H9 (cell line): ENCODE data around the gene PLEKHF1. TPM values are rescaled to one million over a fixed set of nuclear protein-coding genes. Genes with fewer than 3 reads are reported as not detected.
"Not testable (repeated sequence)": the region's sequence is repeated elsewhere in the genome, so short reads cannot be mapped to it uniquely, and the experiment has no call there.

Source experiments
- DNase-seq: peaks from one replicate; pipeline ENCODE4 v3.0.0-alpha.2; 2017
- H2AFZ ChIP-seq: one replicate; pipeline ENCODE4 v1.6.1; 2013; ENCODE audit warnings: mild to moderate bottlenecking, low read length, control low read depth, moderate library complexity
- H2AK5ac ChIP-seq: 2 replicates; pipeline ENCODE4 v1.6.1; 2013; ENCODE audit warnings: low read length, control low read depth, mixed read lengths; ENCODE audit not compliant: insufficient read length
- H2BK120ac ChIP-seq: one replicate; pipeline ENCODE4 v1.6.1; 2013; ENCODE audit warnings: low read depth, mild to moderate bottlenecking, low read length, control low read depth, inconsistent platforms; ENCODE audit not compliant: poor library complexity, severe bottlenecking
- H2BK12ac ChIP-seq: 2 replicates; pipeline ENCODE4 v1.6.1; 2013; ENCODE audit warnings: low read length, control low read depth, mixed read lengths, low read depth; ENCODE audit not compliant: insufficient read length
- H2BK15ac ChIP-seq: 2 replicates; pipeline ENCODE4 v1.6.1; 2013; ENCODE audit warnings: low read depth, low read length, control low read depth
- H2BK20ac ChIP-seq: one replicate; pipeline ENCODE4 v1.6.1; 2013; ENCODE audit warnings: low read depth, mild to moderate bottlenecking, low read length, control low read depth, inconsistent platforms; ENCODE audit not compliant: poor library complexity, severe bottlenecking
- H2BK5ac ChIP-seq: 2 replicates; pipeline ENCODE4 v1.6.1; 2013; ENCODE audit warnings: low read length, control low read depth, mixed read lengths; ENCODE audit not compliant: insufficient read length
- H3K14ac ChIP-seq: 2 replicates; pipeline ENCODE4 v1.6.1; 2013; ENCODE audit warnings: low read length, control low read depth; ENCODE audit not compliant: insufficient read depth
- H3K18ac ChIP-seq: 2 replicates; pipeline ENCODE4 v1.6.1; 2013; ENCODE audit warnings: low read depth, mild to moderate bottlenecking, mixed read lengths, low read length, control low read depth; ENCODE audit not compliant: insufficient read length
- H3K23ac ChIP-seq: 2 replicates; pipeline ENCODE4 v1.6.1; 2013; ENCODE audit warnings: low read length, control low read depth, mixed read lengths, low read depth; ENCODE audit not compliant: insufficient read length
- H3K23me2 ChIP-seq: 2 replicates; pipeline ENCODE4 v1.6.1; 2013; ENCODE audit warnings: low read depth, mild to moderate bottlenecking, mixed read lengths, low read length, control low read depth; ENCODE audit not compliant: insufficient read length, poor library complexity, severe bottlenecking
- H3K27ac ChIP-seq: 2 replicates; pipeline ENCODE4 v1.5.1; 2013; ENCODE audit warnings: low read length, control low read depth, mixed read lengths, low read depth; ENCODE audit not compliant: insufficient read length
- H3K27me3 ChIP-seq: 2 replicates; pipeline ENCODE4 v1.6.1; 2013; ENCODE audit warnings: low read length, control low read depth, inconsistent platforms; ENCODE audit not compliant: insufficient read depth
- H3K4ac ChIP-seq: 2 replicates; pipeline ENCODE4 v1.6.1; 2013; ENCODE audit warnings: low read depth, mild to moderate bottlenecking, control low read depth, inconsistent platforms, low read length, moderate library complexity
- H3K4me1 ChIP-seq: 2 replicates; pipeline ENCODE4 v1.6.1; 2013; ENCODE audit warnings: low read length, control low read depth, inconsistent platforms; ENCODE audit not compliant: insufficient read depth
- H3K4me2 ChIP-seq: 2 replicates; pipeline ENCODE4 v1.6.1; 2013; ENCODE audit warnings: low read length, control low read depth, mixed read lengths; ENCODE audit not compliant: insufficient read length, insufficient read depth
- H3K56ac ChIP-seq: 2 replicates; pipeline ENCODE4 v1.6.1; 2013; ENCODE audit warnings: low read depth, mild to moderate bottlenecking, mixed read lengths, low read length, control low read depth; ENCODE audit not compliant: insufficient read length
- H3K79me1 ChIP-seq: 2 replicates; pipeline ENCODE4 v1.6.1; 2013; ENCODE audit warnings: low read depth, mild to moderate bottlenecking, moderate library complexity, low read length, control low read depth, inconsistent platforms; ENCODE audit not compliant: insufficient read depth, poor library complexity, severe bottlenecking
- H3K79me2 ChIP-seq: 2 replicates; pipeline ENCODE4 v1.6.1; 2013; ENCODE audit warnings: low read length, control low read depth, inconsistent platforms; ENCODE audit not compliant: insufficient read depth
- H3K9ac ChIP-seq: 2 replicates; pipeline ENCODE4 v1.6.1; 2013; ENCODE audit warnings: low read length, control low read depth, mixed read lengths; ENCODE audit not compliant: insufficient read length; ENCODE audit errors: extremely low read depth
- H3K9me3 ChIP-seq: one replicate; pipeline ENCODE4 v1.6.1; 2013; ENCODE audit warnings: low read depth, low read length, inconsistent platforms; ENCODE audit not compliant: control insufficient read depth
- H3T11ph ChIP-seq: one replicate; pipeline ENCODE4 v1.6.1; 2013; ENCODE audit warnings: mild to moderate bottlenecking, low read length, control low read depth, inconsistent platforms
- H4K20me1 ChIP-seq: one replicate; pipeline ENCODE4 v1.6.1; 2013; ENCODE audit not compliant: control insufficient read depth, insufficient read length, insufficient read depth
- H4K5ac ChIP-seq: 2 replicates; pipeline ENCODE4 v1.6.1; 2013; ENCODE audit warnings: low read depth, mild to moderate bottlenecking, mixed read lengths, low read length, control low read depth; ENCODE audit not compliant: insufficient read length
- H4K8ac ChIP-seq: replicated peaks from 2 replicates; pipeline ENCODE4 v1.6.1; 2013; ENCODE audit warnings: low read length, control low read depth, mixed read lengths, low read depth; ENCODE audit not compliant: insufficient read length
- H4K91ac ChIP-seq: 2 replicates; pipeline ENCODE4 v1.6.1; 2013; ENCODE audit warnings: low read depth, mild to moderate bottlenecking, moderate library complexity, mixed read lengths, low read length, control low read depth; ENCODE audit not compliant: insufficient read length
- H3K27ac Mint-ChIP-seq, 3 experiments: 2 replicates in 2 of 3; 3 replicates in 1 of 3; pipeline ENCODE4 v1.8.0; 2020 to 2021; ENCODE audit warnings: mixed read lengths in 3 of 3, mild to moderate bottlenecking in 1 of 3, moderate library complexity in 1 of 3
- H3K27me3 Mint-ChIP-seq: 2 replicates; pipeline ENCODE4 v1.8.0; 2021; ENCODE audit warnings: low read depth, mild to moderate bottlenecking, moderate library complexity, mixed read lengths
- H3K36me3 Mint-ChIP-seq, 3 experiments: 2 replicates in 2 of 3; 3 replicates in 1 of 3; pipeline ENCODE4 v1.8.0; 2020 to 2021; ENCODE audit warnings: low read depth in 3 of 3, mixed read lengths in 3 of 3; ENCODE audit not compliant: insufficient read depth in 1 of 3
- H3K4me1 Mint-ChIP-seq, 2 experiments: 2 replicates each; pipeline ENCODE4 v1.8.0; 2020; ENCODE audit warnings: mixed read lengths in 2 of 2
- H3K4me3 Mint-ChIP-seq, 2 experiments: 2 replicates in 1 of 2; 3 replicates in 1 of 2; pipeline ENCODE4 v1.8.0; 2020 to 2021; ENCODE audit warnings: mild to moderate bottlenecking in 2 of 2, mixed read lengths in 2 of 2, moderate library complexity in 1 of 2
- H3K9me3 Mint-ChIP-seq, 2 experiments: 2 replicates in 1 of 2; 3 replicates in 1 of 2; pipeline ENCODE4 v1.8.0; 2020; ENCODE audit warnings: mild to moderate bottlenecking in 2 of 2, mixed read lengths in 2 of 2, moderate library complexity in 1 of 2
- CTCF ChIP-seq: fragments of 200-600 bp; sonication (generic); conservative IDR thresholded peaks from 3 replicates; pipeline ENCODE4 v1.8.0; 2021; ENCODE audit warnings: antibody characterized with exemption, mild to moderate bottlenecking
- WGBS: extraction: QIAGEN DNeasy Blood & Tissue Kit; methylation state at CpG from one replicate; pipeline ENCODE4 v1.1.7; 2013; ENCODE audit warnings: missing lambda C conversion rate, low lambda C conversion rate, mixed read lengths; ENCODE audit not compliant: insufficient read length; ENCODE audit errors: extremely low coverage; 5-methylcytosine and 5-hydroxymethylcytosine counted together
- total RNA-seq: library from RNA; stranded (reverse); gene quantifications from 2 replicates; pipeline ENCODE4 v1.2.1, GENCODE V29; 2021

Gene PLEKHF1
- total RNA-seq, 1 experiment from 2014 or later = 4.9 TPM

GRCh38 chr19:29670255-29670654, 5.0 kb downstream of the PLEKHF1 start:
- H3K18ac ChIP-seq = no peak overlapping the region
- H3K4me3 Mint-ChIP-seq = no peak overlapping the region
- no peak overlapping the region for H2AK5ac ChIP-seq
- H3K27ac ChIP-seq = no peak overlapping the region
- no peak overlapping the region for H2BK120ac ChIP-seq
- no peak for DNase-seq
- H4K8ac ChIP-seq = no peak overlapping the region
- TF ChIP-seq CTCF = no peak
- no peak overlapping the region for H3K56ac ChIP-seq
- H3K4me1 ChIP-seq = peaks cover 8% of the 10 kb centered on the region; the same call in 1 of the 2 replicates
- no peaks in the 10 kb centered on the region for H3K9me3 ChIP-seq
- H4K20me1 ChIP-seq = no peaks in the 10 kb centered on the region
- H3K27me3 ChIP-seq = no peaks in the 10 kb centered on the region
- H3K23ac ChIP-seq = no peak overlapping the region
- H3K27me3 Mint-ChIP-seq = peaks cover 1% of the 10 kb centered on the region
- no CpG with 5 or more reads among the region's 5 CpGs for WGBS
- peaks cover 10% of the 10 kb centered on the region for H3K23me2 ChIP-seq
- peaks cover 0 to 9% (median 4%) of the 10 kb centered on the region in 3 experiments; a peak in 5 of 7 replicates for H3K36me3 Mint-ChIP-seq
- H4K5ac ChIP-seq = no peak overlapping the region
- H3T11ph ChIP-seq = no peak overlapping the region
- no peak overlapping the region for H3K4me2 ChIP-seq
- H3K79me2 ChIP-seq = peaks cover 2% of the 10 kb centered on the region; the same call in 1 of the 2 replicates
- no peak overlapping the region for H2BK12ac ChIP-seq
- no peak overlapping the region for H2BK5ac ChIP-seq
- no peak overlapping the region for H3K14ac ChIP-seq
- no peak overlapping the region for H2BK15ac ChIP-seq
- H3K4me1 Mint-ChIP-seq = peaks cover 11 to 20% of the 10 kb centered on the region in 2 experiments
- H3K27ac Mint-ChIP-seq = no peak overlapping the region
- no peak overlapping the region for H3K4ac ChIP-seq
- H3K79me1 ChIP-seq = peaks cover 3% of the 10 kb centered on the region
- H2AFZ ChIP-seq = no peak overlapping the region
- no peak overlapping the region for H2BK20ac ChIP-seq
- H4K91ac ChIP-seq = no peak overlapping the region
- H3K9me3 Mint-ChIP-seq = no peaks in the 10 kb centered on the region
- H3K9ac ChIP-seq = no peak overlapping the region

- not testable (repeated sequence) for H3K27me3 Mint-ChIP-seq, H3K27ac ChIP-seq, H2BK12ac ChIP-seq, H3K14ac ChIP-seq, H3K56ac ChIP-seq, H3K23me2 ChIP-seq, H2AFZ ChIP-seq, H3K79me2 ChIP-seq, H3K9me3 Mint-ChIP-seq, H3K4me3 Mint-ChIP-seq, H3K4me1 ChIP-seq, H2AK5ac ChIP-seq, H4K91ac ChIP-seq, DNase-seq, H3K4ac ChIP-seq, H2BK15ac ChIP-seq, H2BK5ac ChIP-seq, H3K4me2 ChIP-seq, H3K23ac ChIP-seq, H4K20me1 ChIP-seq, H3K9me3 ChIP-seq, H2BK120ac ChIP-seq, H3K18ac ChIP-seq, H3K9ac ChIP-seq, H4K5ac ChIP-seq, H3T11ph ChIP-seq, H3K27ac Mint-ChIP-seq, H3K27me3 ChIP-seq, H2BK20ac ChIP-seq, H4K8ac ChIP-seq, H3K79me1 ChIP-seq
- Mint-ChIP-seq H3K36me3 (peaks cover 0 to 13% (median 4%) of the 10 kb centered on the region in 3 experiments; a peak in 5 of 7 replicates), H3K4me1 (peaks cover 11 to 19% of the 10 kb centered on the region in 2 experiments)
- no CpG with 5 or more reads among the region's 6 CpGs for WGBS
These were observed 5.7 kb downstream of the PLEKHF1 start for GRCh38 chr19:29671026-29671392.
